NT2/D1 (cell line): ENCODE measurements around the gene TGFBR2.

Experiments used
- SUZ12 ChIP-seq: IDR thresholded peaks from 2 replicates; pipeline ENCODE4 v1.6.1; 2011; ENCODE audit not compliant: insufficient read length, insufficient read depth; ENCODE audit errors: extremely low read depth
- ZNF274 ChIP-seq: IDR thresholded peaks from 2 replicates; pipeline ENCODE4 v1.6.1; 2011; ENCODE audit warnings: mild to moderate bottlenecking, low read depth, low read length

- no peak for TF ChIP-seq ZNF274
- no peak for TF ChIP-seq SUZ12
Measured at GRCh38 chr3:30617069-30617468, 10.7 kb downstream of the TGFBR2 start.
